ENCODE measurements around the gene GRAPL. TPM values are rescaled to one million over a fixed set of nuclear protein-coding genes. Genes with fewer than 3 reads are reported as not detected.
"Not testable (repeated sequence)": the region's sequence is repeated elsewhere in the genome, so short reads cannot be mapped to it uniquely, and the experiment has no call there.

The GRAPL gene
- polyA plus RNA-seq: 1 to 10 TPM in 2 of 3 donors, under 1 TPM in 1; 0.47 to 3.8 (median 1.5) TPM

GRCh38 chr17:19127148-19127980, at the start of gene GRAPL:
Gene GRAPL (plus strand): TSS chr17:19127589. CDS start chr17:19127620, 31 bp downstream.
- H3K27ac ChIP-seq (ENCODE audit: low read depth, low read length): not testable (repeated sequence)
- WGBS, 3 donors: no CpG with 5 or more reads among the region's 14 CpGs

- H3K27ac ChIP-seq (ENCODE audit: low read depth, low read length): not testable (repeated sequence)
- whole genome bisulfite sequencing, 3 donors: 0 to 3% methylated on average over 6 of the region's 77 CpGs; no CpG with 5 or more reads in 1 of the 3 donors
Observed at GRCh38 chr17:19088804-19089685, 38.3 kb upstream of the GRAPL start.

- H3K27ac ChIP-seq (ENCODE audit: low read depth, low read length): not testable (repeated sequence)
- WGBS, 3 donors: no CpG with 5 or more reads among the region's 13 CpGs
Observed at GRCh38 chr17:19090058-19090772, 37.2 kb upstream of the GRAPL start.

- not testable (repeated sequence) for H3K27ac ChIP-seq (ENCODE audit: low read depth, low read length)
- 46 to 80% (median 67%) methylated on average over 4 to 11 of the region's 15 CpGs for WGBS, 3 donors
Observed at GRCh38 chr17:19092737-19093683, 34.4 kb upstream of the GRAPL start.

- H3K27ac ChIP-seq (ENCODE audit: low read depth, low read length): not testable (repeated sequence)
Observed at GRCh38 chr17:19093684-19094438, 33.5 kb upstream of the GRAPL start.

GRCh38 chr17:19108517-19108916, 18.9 kb upstream of the GRAPL start:
- 32 to 43% methylated on average over 3 of the region's 6 CpGs; no CpG with 5 or more reads in 1 of the 3 donors for whole genome bisulfite sequencing, 3 donors

More at GRCh38 chr17:19093684-19094438, 33.5 kb upstream of the GRAPL start:
- WGBS, 3 donors: 67 to 96% (median 90%) methylated on average over 3 to 7 of the region's 15 CpGs

GRCh38 chr17:19110189-19111097, 16.9 kb upstream of the GRAPL start:
- not testable (repeated sequence) for H3K27ac ChIP-seq (ENCODE audit: low read depth, low read length)
- WGBS, 3 donors: no CpG with 5 or more reads among the region's 45 CpGs

More at GRCh38 chr17:19108517-19108916, 18.9 kb upstream of the GRAPL start:
- not testable (repeated sequence) for H3K27ac ChIP-seq (ENCODE audit: low read depth, low read length)

- H3K27ac ChIP-seq (ENCODE audit: low read depth, low read length): not testable (repeated sequence)
- WGBS, 3 donors: 0 to 1% (median 0%) methylated on average over 26 to 39 of the region's 39 CpGs
Observed at GRCh38 chr17:19111111-19111711, 16.2 kb upstream of the GRAPL start.

GRCh38 chr17:19111801-19112458, 15.5 kb upstream of the GRAPL start:
- not testable (repeated sequence) for H3K27ac ChIP-seq (ENCODE audit: low read depth, low read length)
- 0 to 1% (median 0%) methylated on average over 20 to 32 of the region's 47 CpGs for WGBS, 3 donors

GRCh38 chr17:19112459-19112826, 14.9 kb upstream of the GRAPL start:
- 0% methylated on average over 5 of the region's 18 CpGs for WGBS, 3 donors
- H3K27ac ChIP-seq (ENCODE audit: low read depth, low read length): not testable (repeated sequence)

- H3K27ac ChIP-seq (ENCODE audit: low read depth, low read length): not testable (repeated sequence)
- WGBS, 3 donors: no CpG with 5 or more reads among the region's 12 CpGs
Observed at GRCh38 chr17:19118695-19119094, 8.7 kb upstream of the GRAPL start.

GRCh38 chr17:19125289-19125688, 2.1 kb upstream of the GRAPL start:
- H3K27ac ChIP-seq (ENCODE audit: low read depth, low read length): not testable (repeated sequence)
- WGBS, 3 donors: 52 to 80% methylated on average over 1 to 3 of the region's 7 CpGs; no CpG with 5 or more reads in 1 of the 3 donors

- WGBS, 3 donors: no CpG with 5 or more reads among the region's 9 CpGs
- not testable (repeated sequence) for H3K27ac ChIP-seq (ENCODE audit: low read depth, low read length)
Observed at GRCh38 chr17:19129500-19129899, 2.1 kb downstream of the GRAPL start.

- WGBS, 3 donors: no CpG with 5 or more reads among the region's 8 CpGs
- H3K27ac ChIP-seq (ENCODE audit: low read depth, low read length): not testable (repeated sequence)
Observed at GRCh38 chr17:19131108-19131507, 3.7 kb downstream of the GRAPL start.

GRCh38 chr17:19131772-19132171, 4.4 kb downstream of the GRAPL start:
- WGBS, 3 donors: no CpG with 5 or more reads among the region's 14 CpGs
- H3K27ac ChIP-seq (ENCODE audit: low read depth, low read length): not testable (repeated sequence)

Measured in adipose tissue (tissue), 3 donors.